H1 (cell line): Measurements from ENCODE around the gene SNRK. TPM values are rescaled to one million over a fixed set of nuclear protein-coding genes. Genes with fewer than 3 reads are reported as not detected.
A peak's percentile ranks its signal among the peaks of the same experiment; 100 is the strongest.

Experiments
- CTCF ChIA-PET: fragments of 300-600 bp; sonication (Branson Sonifier 250); formaldehyde crosslinking; loops from one replicate; lab custom pipeline; 2021; ENCODE audit not compliant: partially characterized antibody; lab: Charles Lee
- POLR2A ChIA-PET: fragments of 300-600 bp; sonication (Branson Sonifier 250); formaldehyde crosslinking; loops from one replicate; lab custom pipeline; 2021; ENCODE audit warnings: inconsistent platforms; ENCODE audit not compliant: partially characterized antibody; lab: Charles Lee
- DNase-seq, 2 experiments: peaks; one replicate each; pipeline versions ENCODE4 v3.0.0 to v3.0.0-alpha.2; 2010 to 2022; ENCODE audit warnings: low spot score in 2 of 2, low read depth in 1 of 2, mixed read lengths in 1 of 2
- FAIRE-seq: peaks from 2 replicates; lab custom pipeline; 2011; peaks lifted over from hg19 to GRCh38; lab: Jason Lieb, UNC
- H2AFZ ChIP-seq: 2 replicates; pipeline ENCODE4 v1.8.1; 2012; ENCODE audit warnings: low read length, inconsistent platforms
- H2AK5ac ChIP-seq: 2 replicates; pipeline ENCODE4 v1.6.1; 2013; ENCODE audit warnings: low read depth, low read length
- H2BK120ac ChIP-seq: replicated peaks from 2 replicates; pipeline ENCODE3; 2013; ENCODE audit warnings: low read depth, low read length, inconsistent platforms
- H2BK12ac ChIP-seq: 2 replicates; pipeline ENCODE4 v1.6.1; 2013; ENCODE audit warnings: low read depth, low read length
- H2BK15ac ChIP-seq: 2 replicates; pipeline ENCODE4 v1.6.1; 2013; ENCODE audit warnings: low read length
- H2BK20ac ChIP-seq: 2 replicates; pipeline ENCODE4 v1.6.1; 2013; ENCODE audit warnings: low read length
- H2BK5ac ChIP-seq: 2 replicates; pipeline ENCODE4 v1.6.1; 2013; ENCODE audit warnings: low read depth, low read length
- H3K14ac ChIP-seq: 2 replicates; pipeline ENCODE4 v1.6.1; 2013; ENCODE audit warnings: inconsistent platforms; ENCODE audit not compliant: insufficient read length
- H3K18ac ChIP-seq: 2 replicates; pipeline ENCODE4 v1.6.1; 2013; ENCODE audit warnings: low read length; ENCODE audit errors: extremely low read depth
- H3K23ac ChIP-seq: 2 replicates; pipeline ENCODE4 v1.6.1; 2013; ENCODE audit warnings: inconsistent platforms; ENCODE audit not compliant: insufficient read length
- H3K23me2 ChIP-seq: 2 replicates; pipeline ENCODE4 v1.6.1; 2013; ENCODE audit warnings: low read depth, low read length
- H3K27ac ChIP-seq: 2 replicates; pipeline ENCODE4 v1.6.1; 2011; ENCODE audit warnings: low read depth, low read length, inconsistent platforms
- H3K27me3 ChIP-seq, 4 experiments: replicated peaks in 1 of 4; 1 replicate in 1 of 4; 2 replicates in 3 of 4; pipeline versions ENCODE4 v1.6.1 to v1.8.1; 2011 to 2013; ENCODE audit warnings: low read length in 3 of 4, mild to moderate bottlenecking in 3 of 4, inconsistent platforms in 2 of 4, mixed read lengths in 2 of 4, moderate library complexity in 1 of 4; ENCODE audit not compliant: control insufficient read depth in 3 of 4, insufficient read depth in 3 of 4; ENCODE audit errors: extremely low read depth in 1 of 4
- H3K36me3 ChIP-seq, 4 experiments: 2 replicates each; pipeline versions ENCODE4 v1.6.1 to v1.8.1; 2011 to 2013; ENCODE audit warnings: mild to moderate bottlenecking in 4 of 4, low read length in 3 of 4, moderate library complexity in 2 of 4, control low read depth in 1 of 4, inconsistent platforms in 1 of 4; ENCODE audit not compliant: insufficient read depth in 4 of 4, control insufficient read depth in 2 of 4
- H3K4ac ChIP-seq: replicated peaks from 2 replicates; pipeline ENCODE3; 2013; ENCODE audit warnings: low read length, low read depth, mixed read lengths, inconsistent platforms; ENCODE audit not compliant: insufficient read length
- H3K4me1 ChIP-seq, 4 experiments: replicated peaks in 1 of 4; 1 replicate in 1 of 4; 2 replicates in 3 of 4; pipeline versions ENCODE4 v1.6.1 to v1.8.1; 2011 to 2013; ENCODE audit warnings: low read length in 3 of 4, inconsistent platforms in 2 of 4, mixed read lengths in 1 of 4; ENCODE audit not compliant: insufficient read depth in 4 of 4, control insufficient read depth in 3 of 4
- H3K4me2 ChIP-seq, 2 experiments: 2 replicates each; pipeline versions ENCODE4 v1.6.1 to v1.8.1; 2011 to 2013; ENCODE audit warnings: low read depth in 2 of 2, low read length in 2 of 2, control low read depth in 1 of 2, inconsistent platforms in 1 of 2, mild to moderate bottlenecking in 1 of 2; ENCODE audit not compliant: insufficient read depth in 1 of 2
- H3K4me3 ChIP-seq, 4 experiments: fragments of 200-600, 300-600 bp in 1 of 4; sonication (generic), shearing (Covaris generic), sonication (Bioruptor Twin) in 1 of 4; 2 replicates each; pipeline versions ENCODE4 v1.5.1 to v1.8.1; 2011 to 2016; ENCODE audit warnings: low read length in 4 of 4, low read depth in 3 of 4, control low read depth in 2 of 4, inconsistent platforms in 2 of 4, mild to moderate bottlenecking in 2 of 4, mixed read lengths in 1 of 4, moderate library complexity in 1 of 4; ENCODE audit not compliant: insufficient read depth in 2 of 4; ENCODE audit errors: extremely low read depth in 1 of 4
- H3K56ac ChIP-seq: replicated peaks from 2 replicates; pipeline ENCODE3; 2013; ENCODE audit warnings: low read depth, mild to moderate bottlenecking, mixed read lengths, low read length, inconsistent platforms; ENCODE audit not compliant: insufficient read length
- H3K79me1 ChIP-seq: 2 replicates; pipeline ENCODE4 v1.6.1; 2013; ENCODE audit warnings: low read depth, low read length, control low read depth
- H3K79me2 ChIP-seq, 2 experiments: 2 replicates each; pipeline versions ENCODE4 v1.6.1 to v1.8.1; 2012 to 2013; ENCODE audit warnings: low read length in 2 of 2, mild to moderate bottlenecking in 2 of 2, inconsistent platforms in 1 of 2; ENCODE audit not compliant: insufficient read depth in 2 of 2, control insufficient read depth in 1 of 2
- H3K9ac ChIP-seq, 4 experiments: replicated peaks in 1 of 4; 1 replicate in 1 of 4; 2 replicates in 3 of 4; pipeline versions ENCODE4 v1.6.1 to v1.8.1; 2011 to 2013; ENCODE audit warnings: low read depth in 3 of 4, low read length in 3 of 4, control low read depth in 2 of 4, mild to moderate bottlenecking in 2 of 4, moderate library complexity in 2 of 4, inconsistent platforms in 1 of 4; ENCODE audit errors: extremely low read depth in 1 of 4
- H3K9me3 ChIP-seq, 2 experiments: 2 replicates each; pipeline versions ENCODE4 v1.6.1 to v1.8.1; 2012 to 2013; ENCODE audit warnings: mild to moderate bottlenecking in 2 of 2, moderate library complexity in 2 of 2, control low read depth in 1 of 2, inconsistent platforms in 1 of 2, low read depth in 1 of 2, low read length in 1 of 2, mixed read lengths in 1 of 2; ENCODE audit not compliant: insufficient read depth in 2 of 2
- H4K20me1 ChIP-seq, 2 experiments: replicated peaks in 1 of 2; 2 replicates each; pipeline versions ENCODE3 to v1.8.1; 2011 to 2013; ENCODE audit warnings: inconsistent platforms in 2 of 2, low read length in 2 of 2, mild to moderate bottlenecking in 1 of 2; ENCODE audit not compliant: insufficient read depth in 2 of 2, control insufficient read depth in 1 of 2
- H4K5ac ChIP-seq: 2 replicates; pipeline ENCODE4 v1.6.1; 2013; ENCODE audit warnings: low read length, low read depth, mixed read lengths, inconsistent platforms; ENCODE audit not compliant: insufficient read length
- H4K8ac ChIP-seq: 2 replicates; pipeline ENCODE4 v1.8.0; 2013; ENCODE audit warnings: mild to moderate bottlenecking, moderate library complexity, low read length, inconsistent platforms; ENCODE audit not compliant: insufficient read depth; ENCODE audit errors: extremely low read depth
- H4K91ac ChIP-seq: replicated peaks from 2 replicates; pipeline ENCODE3; 2013; ENCODE audit warnings: low read length, mixed read lengths, inconsistent platforms; ENCODE audit not compliant: insufficient read length
- CHD2 ChIP-seq: IDR thresholded peaks from 2 replicates; pipeline ENCODE4 v1.6.1; 2012; ENCODE audit warnings: low read length, improper control_type of control experiment
- JUN ChIP-seq: IDR thresholded peaks from 2 replicates; pipeline ENCODE4 v1.6.1; 2011; ENCODE audit warnings: low read depth, mild to moderate bottlenecking, improper control_type of control experiment, low read length
- SP2 ChIP-seq: IDR thresholded peaks from 2 replicates; pipeline ENCODE4 v1.6.1; 2012; ENCODE audit warnings: mild to moderate bottlenecking, low read length, inconsistent platforms
- TBP ChIP-seq: IDR thresholded peaks from 2 replicates; pipeline ENCODE4 v1.6.1; 2011; ENCODE audit warnings: low read depth, low read length, improper control_type of control experiment
- WGBS, 2 experiments: shearing (Covaris generic) in 1 of 2; methylation state at CpG; one replicate each; pipeline versions ENCODE4 v1.1.6 to v1.1.7; 2013 to 2015; ENCODE audit warnings: low lambda C conversion rate in 2 of 2, mixed read lengths in 2 of 2, inconsistent platforms in 1 of 2, low coverage in 1 of 2, missing lambda C conversion rate in 1 of 2; ENCODE audit not compliant: insufficient replicate concordance in 2 of 2, insufficient coverage in 1 of 2, insufficient read length in 1 of 2; ENCODE audit errors: extremely low coverage in 1 of 2, missing lambda C conversion rate in 1 of 2; 5-methylcytosine and 5-hydroxymethylcytosine counted together
- polyA plus RNA-seq, 7 experiments: library from polyadenylated mRNA; depleted of rRNA in 3 of 7; stranded (reverse) in 5 of 7; unstranded in 2 of 7; fragments of >200 nt in 5 of 7; fragments of 200-250 nt in 2 of 7; gene quantifications; 1 replicate in 5 of 7; 2 replicates in 1 of 7; 4 replicates in 1 of 7; pipeline versions ENCODE4 v1.2.1 to v1.2.3, GENCODE V29; 2011 to 2013; ENCODE audit warnings: missing spikeins in 2 of 7, mixed read lengths in 2 of 7
- total RNA-seq: library from RNA; stranded (reverse); fragmentation: NEBNext Ultra II Directional; extraction: Animal tissue kit (Norgen Biotek cat#: 25700); gene quantifications from 2 replicates; pipeline ENCODE4 v1.2.1, GENCODE V29; 2021
- TF ChIP-seq, protein P1 (sequence below): IDR thresholded peaks from 2 replicates; pipeline ENCODE4 v1.6.1; 2012; ENCODE audit warnings: inconsistent platforms

Gene SNRK
- total and polyA plus RNA-seq, 2 of the 8 experiments (the other 6 are each of a cell fraction or from before 2014, with no cell fraction given): 4.4 to 11.7 TPM

DNA sequence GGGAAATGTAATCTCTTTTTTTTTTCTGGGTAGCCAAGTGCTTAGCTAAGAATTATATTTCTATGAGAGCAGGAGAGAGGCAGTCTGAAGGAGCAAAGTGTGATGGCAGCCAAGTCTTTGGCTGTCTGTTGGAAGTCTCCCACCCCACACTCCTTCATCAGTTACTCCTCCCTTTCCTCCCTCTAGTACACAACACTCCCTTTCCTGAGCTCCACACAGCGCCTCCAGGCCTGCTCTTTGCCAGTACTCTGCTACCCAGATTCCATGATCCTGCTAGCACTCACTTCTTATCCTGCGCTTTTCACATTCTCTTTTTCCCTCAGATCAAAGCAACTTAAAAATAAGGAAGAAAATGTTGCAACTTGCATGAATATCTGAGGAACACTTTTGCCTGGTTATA is 37.4 kb upstream of the SNRK start:
- no peak overlapping the region for H3K23ac ChIP-seq
- DNase-seq: peak in 1 of 2 experiments; percentile 22
- TF ChIP-seq TBP: no peak
- TF ChIP-seq, protein P1, sequence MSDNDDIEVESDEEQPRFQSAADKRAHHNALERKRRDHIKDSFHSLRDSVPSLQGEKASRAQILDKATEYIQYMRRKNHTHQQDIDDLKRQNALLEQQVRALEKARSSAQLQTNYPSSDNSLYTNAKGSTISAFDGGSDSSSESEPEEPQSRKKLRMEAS: no peak
- no peak for TF ChIP-seq CHD2
- TF ChIP-seq SP2: no peak
- no peak for TF ChIP-seq JUN
- no peak overlapping the region for H2BK120ac ChIP-seq
- ChIA-PET POLR2A (no interaction called here), CTCF (no interaction called here)
- H3K79me1 ChIP-seq: no peaks in the 10 kb centered on the region
- H3K9me3 ChIP-seq: no peaks in the 10 kb centered on the region; a peak in 1 of 4 replicates
- no peak overlapping the region for H4K91ac ChIP-seq
- H2AK5ac ChIP-seq: no peak overlapping the region
- no peaks in the 10 kb centered on the region for H3K36me3 ChIP-seq
- no peak overlapping the region for H2BK12ac ChIP-seq
- H2AFZ ChIP-seq: no peak overlapping the region
- no peak overlapping the region for H3K56ac ChIP-seq
- H2BK20ac ChIP-seq: no peak overlapping the region
- 85% methylated on average over 2 of the region's 2 CpGs; no CpG with 5 or more reads in 1 of the 2 experiments for WGBS, 2 experiments
- no peak overlapping the region for H3K18ac ChIP-seq
- H2BK5ac ChIP-seq: no peak overlapping the region
- no peaks in the 10 kb centered on the region for H3K27me3 ChIP-seq
- no peak overlapping the region for H3K4me3 ChIP-seq
- H3K4me1 ChIP-seq: peaks cover 1 to 10% (median 8%) of the 10 kb centered on the region in 4 experiments; a peak in 4 of 7 replicates
- no peaks in the 10 kb centered on the region for H4K20me1 ChIP-seq
- no peaks in the 10 kb centered on the region; the same call in 1 of the 2 replicates for H3K23me2 ChIP-seq
- no peak for FAIRE-seq
- H3K14ac ChIP-seq: no peak overlapping the region
- no peak overlapping the region for H3K4ac ChIP-seq
- no peak overlapping the region for H3K9ac ChIP-seq
- no peak overlapping the region for H3K27ac ChIP-seq
- no peak overlapping the region for H2BK15ac ChIP-seq
- H3K79me2 ChIP-seq: no peaks in the 10 kb centered on the region
- H3K4me2 ChIP-seq: no peak overlapping the region
- no peak overlapping the region for H4K5ac ChIP-seq
- H4K8ac ChIP-seq: no peak overlapping the region
